HG03460 (cell line): Measurements from ENCODE around the gene CFAP97.

Experiments
- ATAC-seq: cut with Tn5 transposase; IDR thresholded peaks from one replicate; pipeline ENCODE4 v1.9.1; 2021; ENCODE audit not compliant: unreplicated experiment

The CFAP97 gene

DNA sequence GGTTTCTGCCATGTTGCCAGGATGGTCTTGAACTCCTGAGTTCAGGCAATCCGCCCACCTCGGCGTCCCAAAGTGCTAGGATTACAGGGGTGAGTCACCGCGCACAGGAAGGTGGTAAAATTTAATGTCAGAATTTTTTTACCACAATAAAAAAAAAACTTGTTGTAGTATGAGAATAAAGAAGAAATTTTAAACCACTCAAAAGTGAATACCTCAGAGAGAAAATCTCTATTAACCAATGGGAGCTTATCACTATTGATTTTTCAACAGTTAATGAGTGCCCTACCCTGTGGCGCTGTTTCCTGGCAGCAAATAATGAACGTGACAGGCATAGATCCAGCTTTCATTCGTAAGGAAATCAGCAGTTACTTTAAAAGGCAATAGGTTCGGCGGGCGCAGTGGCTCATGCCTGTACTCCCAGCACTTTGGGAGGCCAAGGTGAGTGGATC lies 93.4 kb downstream of the CFAP97 start:
- ATAC-seq, result no peak

- ATAC-seq, result no peak
Observed at GRCh38 chr4:185109736-185110135, 94.1 kb downstream of the CFAP97 start.
